ENCODE results near the gene CYBC1. TPM values are rescaled to one million over a fixed set of nuclear protein-coding genes. Genes with fewer than 3 reads are reported as not detected.

Gene CYBC1
- total RNA-seq, 1 donor from 2014 or later = 253 TPM

- Mint-ChIP-seq H3K36me3 (ENCODE audit: low read depth) (peaks cover 18% of the 10 kb centered on the region), H3K27ac (no peak overlapping the region), H3K4me3 (no peak overlapping the region), H3K27me3 (ENCODE audit: insufficient read depth) (peaks cover 2% of the 10 kb centered on the region), H3K9me3 (no peaks in the 10 kb centered on the region), H3K4me1 (ENCODE audit: low read depth) (peaks cover 10% of the 10 kb centered on the region)
- no peak for DNase-seq (ENCODE audit: low spot score)
- intact Hi-C loops (cut with micrococcal nuclease) = no loop called here
Observed at GRCh38 chr17:82442643-82443464, 7.7 kb downstream of the CYBC1 start.

- intact Hi-C loops (cut with micrococcal nuclease) = no loop called here
- Mint-ChIP-seq H3K4me3 (no peak overlapping the region), H3K36me3 (ENCODE audit: low read depth) (peaks cover 14% of the 10 kb centered on the region), H3K9me3 (no peaks in the 10 kb centered on the region), H3K27me3 (ENCODE audit: insufficient read depth) (peaks cover 2% of the 10 kb centered on the region), H3K27ac (no peak overlapping the region), H3K4me1 (ENCODE audit: low read depth) (peaks cover 6% of the 10 kb centered on the region)
- no peak for DNase-seq (ENCODE audit: low spot score)
Observed at GRCh38 chr17:82441691-82442487, 8.7 kb downstream of the CYBC1 start.

GRCh38 chr17:82440991-82441627, 9.4 kb downstream of the CYBC1 start:
- peaks cover 2% of the 10 kb centered on the region for H3K27me3 Mint-ChIP-seq (ENCODE audit: insufficient read depth)
- no peak overlapping the region for H3K27ac Mint-ChIP-seq
- no peak overlapping the region for H3K4me3 Mint-ChIP-seq
- intact Hi-C loops (cut with micrococcal nuclease) = no loop called here
- no peaks in the 10 kb centered on the region for H3K9me3 Mint-ChIP-seq
- no peak for DNase-seq (ENCODE audit: low spot score)
- H3K36me3 Mint-ChIP-seq (ENCODE audit: low read depth) = peaks cover 14% of the 10 kb centered on the region
- H3K4me1 Mint-ChIP-seq (ENCODE audit: low read depth) = peaks cover 3% of the 10 kb centered on the region

- Mint-ChIP-seq H3K27ac (no peak overlapping the region), H3K9me3 (no peaks in the 10 kb centered on the region), H3K4me1 (ENCODE audit: low read depth) (no peaks in the 10 kb centered on the region), H3K36me3 (ENCODE audit: low read depth) (peaks cover 14% of the 10 kb centered on the region), H3K4me3 (no peak overlapping the region), H3K27me3 (ENCODE audit: insufficient read depth) (peaks cover 2% of the 10 kb centered on the region)
- intact Hi-C loops (cut with micrococcal nuclease) = no loop called here
- DNase-seq (ENCODE audit: low spot score) = no peak
Observed at GRCh38 chr17:82440469-82440981, 10.0 kb downstream of the CYBC1 start.

GRCh38 chr17:82439829-82440365, 10.7 kb downstream of the CYBC1 start:
- Mint-ChIP-seq H3K4me3 (no peak overlapping the region), H3K9me3 (no peaks in the 10 kb centered on the region), H3K4me1 (ENCODE audit: low read depth) (no peaks in the 10 kb centered on the region), H3K36me3 (ENCODE audit: low read depth) (peaks cover 14% of the 10 kb centered on the region), H3K27ac (no peak overlapping the region), H3K27me3 (ENCODE audit: insufficient read depth) (peaks cover 2% of the 10 kb centered on the region)
- no peak for DNase-seq (ENCODE audit: low spot score)
- intact Hi-C loops (cut with micrococcal nuclease) = no loop called here

- intact Hi-C loops (cut with micrococcal nuclease) = no loop called here
- peaks cover 14% of the 10 kb centered on the region for H3K36me3 Mint-ChIP-seq (ENCODE audit: low read depth)
- no peak overlapping the region for H3K27ac Mint-ChIP-seq
- peaks cover 2% of the 10 kb centered on the region for H3K27me3 Mint-ChIP-seq (ENCODE audit: insufficient read depth)
- DNase-seq (ENCODE audit: low spot score) = no peak
- no peaks in the 10 kb centered on the region for H3K9me3 Mint-ChIP-seq
- no peak overlapping the region for H3K4me3 Mint-ChIP-seq
- no peaks in the 10 kb centered on the region for H3K4me1 Mint-ChIP-seq (ENCODE audit: low read depth)
Observed at GRCh38 chr17:82439194-82439828, 11.2 kb downstream of the CYBC1 start.

GRCh38 chr17:82438401-82439193, 12.0 kb downstream of the CYBC1 start:
- Mint-ChIP-seq H3K36me3 (ENCODE audit: low read depth) (peaks cover 17% of the 10 kb centered on the region), H3K9me3 (no peaks in the 10 kb centered on the region), H3K27me3 (ENCODE audit: insufficient read depth) (peaks cover 2% of the 10 kb centered on the region), H3K4me3 (no peak overlapping the region), H3K4me1 (ENCODE audit: low read depth) (peaks cover 5% of the 10 kb centered on the region), H3K27ac (no peak overlapping the region)
- intact Hi-C loops (cut with micrococcal nuclease) = no loop called here
- no peak for DNase-seq (ENCODE audit: low spot score)

- H3K36me3 Mint-ChIP-seq (ENCODE audit: low read depth) = peaks cover 10% of the 10 kb centered on the region
- H3K4me3 Mint-ChIP-seq = no peak overlapping the region
- H3K9me3 Mint-ChIP-seq = no peaks in the 10 kb centered on the region
- H3K27me3 Mint-ChIP-seq (ENCODE audit: insufficient read depth) = no peaks in the 10 kb centered on the region
- no peak overlapping the region for H3K27ac Mint-ChIP-seq
- peaks cover 5% of the 10 kb centered on the region for H3K4me1 Mint-ChIP-seq (ENCODE audit: low read depth)
- intact Hi-C loops (cut with micrococcal nuclease) = no loop called here
- DNase-seq (ENCODE audit: low spot score) = no peak
Observed at GRCh38 chr17:82437325-82437668, 13.3 kb downstream of the CYBC1 start.

GRCh38 chr17:82436601-82437324, 13.8 kb downstream of the CYBC1 start:
- Mint-ChIP-seq H3K9me3 (no peaks in the 10 kb centered on the region), H3K4me3 (no peak overlapping the region), H3K27ac (no peak overlapping the region), H3K4me1 (ENCODE audit: low read depth) (peaks cover 5% of the 10 kb centered on the region), H3K27me3 (ENCODE audit: insufficient read depth) (no peaks in the 10 kb centered on the region), H3K36me3 (ENCODE audit: low read depth) (peaks cover 9% of the 10 kb centered on the region)
- intact Hi-C loops (cut with micrococcal nuclease) = no loop called here
- no peak for DNase-seq (ENCODE audit: low spot score)

GRCh38 chr17:82435601-82436583, 14.7 kb downstream of the CYBC1 start:
- H3K27me3 Mint-ChIP-seq (ENCODE audit: insufficient read depth) = no peaks in the 10 kb centered on the region
- H3K4me1 Mint-ChIP-seq (ENCODE audit: low read depth) = peaks cover 5% of the 10 kb centered on the region
- no peak for DNase-seq (ENCODE audit: low spot score)
- H3K9me3 Mint-ChIP-seq = no peaks in the 10 kb centered on the region
- intact Hi-C loops (cut with micrococcal nuclease) = no loop called here
- H3K4me3 Mint-ChIP-seq = no peak overlapping the region
- H3K36me3 Mint-ChIP-seq (ENCODE audit: low read depth) = peaks cover 6% of the 10 kb centered on the region
- no peak overlapping the region for H3K27ac Mint-ChIP-seq

- Mint-ChIP-seq H3K36me3 (ENCODE audit: low read depth) (peaks cover 6% of the 10 kb centered on the region), H3K27me3 (ENCODE audit: insufficient read depth) (no peaks in the 10 kb centered on the region), H3K27ac (no peak overlapping the region), H3K4me1 (ENCODE audit: low read depth) (peaks cover 7% of the 10 kb centered on the region), H3K9me3 (no peaks in the 10 kb centered on the region), H3K4me3 (no peak overlapping the region)
- DNase-seq (ENCODE audit: low spot score) = no peak
- intact Hi-C loops (cut with micrococcal nuclease) = no loop called here
Observed at GRCh38 chr17:82435103-82435502, 15.4 kb downstream of the CYBC1 start.
